Hepatocyte (in vitro differentiated cells): ENCODE results near the gene PKD1L1. TPM values are rescaled to one million over a fixed set of nuclear protein-coding genes. Genes with fewer than 3 reads are reported as not detected.
A peak's percentile ranks its signal among the peaks of the same experiment; 100 is the strongest.

Experiments used
- DNase-seq: peaks from one replicate; pipeline ENCODE4 v3.0.0-alpha.2; 2016; ENCODE audit warnings: low spot score
- H2AFZ ChIP-seq: fragments of 200-600 bp; sonication (generic); 2 replicates; pipeline ENCODE4 v1.6.0; 2016; ENCODE audit warnings: antibody characterized with exemption, mild to moderate bottlenecking
- H3K27ac ChIP-seq: fragments of 200-600 bp; sonication (generic); 2 replicates; pipeline ENCODE4 v1.5.1; 2016; ENCODE audit warnings: mild to moderate bottlenecking
- H3K27me3 ChIP-seq: fragments of 200-600 bp; sonication (generic); 2 replicates; pipeline ENCODE4 v1.6.1; 2016
- H3K36me3 ChIP-seq: fragments of 200-600 bp; sonication (generic); replicated peaks from 2 replicates; pipeline ENCODE4 v1.5.1; 2016; ENCODE audit warnings: low read depth; ENCODE audit not compliant: insufficient read depth
- H3K4me1 ChIP-seq: fragments of 200-600 bp; sonication (generic); 2 replicates; pipeline ENCODE4 v1.5.1; 2016; ENCODE audit warnings: mild to moderate bottlenecking, moderate library complexity; ENCODE audit not compliant: insufficient read depth
- H3K4me2 ChIP-seq: fragments of 200-600 bp; sonication (generic); 2 replicates; pipeline ENCODE4 v1.6.0; 2016
- H3K4me3 ChIP-seq: fragments of 200-600 bp; sonication (generic); 2 replicates; pipeline ENCODE4 v1.5.1; 2016; ENCODE audit warnings: mild to moderate bottlenecking
- H3K79me2 ChIP-seq: fragments of 200-600 bp; sonication (generic); 2 replicates; pipeline ENCODE4 v1.6.0; 2017; ENCODE audit warnings: mild to moderate bottlenecking
- H3K9me2 ChIP-seq: fragments of 200-600 bp; sonication (generic); replicated peaks from 2 replicates; pipeline ENCODE4 v1.6.0; 2017; ENCODE audit warnings: mild to moderate bottlenecking; ENCODE audit not compliant: insufficient read depth
- H3K9me3 ChIP-seq: fragments of 200-600 bp; sonication (generic); 2 replicates; pipeline ENCODE4 v1.5.1; 2016; ENCODE audit warnings: low read depth, mild to moderate bottlenecking
- H4K20me1 ChIP-seq: fragments of 200-600 bp; sonication (generic); 2 replicates; pipeline ENCODE4 v1.6.0; 2016; ENCODE audit warnings: mild to moderate bottlenecking; ENCODE audit not compliant: insufficient read depth, poor library complexity, severe bottlenecking
- CTCF ChIP-seq: fragments of 200-600 bp; sonication (generic); IDR thresholded peaks from 2 replicates; pipeline ENCODE4 v1.5.1; 2016; ENCODE audit warnings: antibody characterized with exemption, mild to moderate bottlenecking; ENCODE audit not compliant: poor library complexity
- EZH2 ChIP-seq: fragments of 200-600 bp; sonication (generic); IDR thresholded peaks from 2 replicates; pipeline ENCODE4 v1.6.1; 2016; ENCODE audit warnings: antibody characterized with exemption, mild to moderate bottlenecking, borderline replicate concordance
- EZH2phosphoT487 ChIP-seq: fragments of 200-600 bp; sonication (generic); IDR thresholded peaks from one replicate; pipeline ENCODE4 v1.6.1; 2018; ENCODE audit warnings: antibody characterized with exemption, mild to moderate bottlenecking, low read depth, moderate library complexity; ENCODE audit not compliant: unreplicated experiment, severe bottlenecking
- WGBS: methylation state at CpG from one replicate; pipeline ENCODE4 v1.1.6; 2016; ENCODE audit warnings: low lambda C conversion rate; ENCODE audit errors: missing lambda C conversion rate; 5-methylcytosine and 5-hydroxymethylcytosine counted together
- polyA plus RNA-seq: library from polyadenylated mRNA; unstranded; fragments of >200 nt; fragmentation: Nextera tagmentation; extraction: Ambion mirVana; gene quantifications from 2 replicates; pipeline ENCODE4 v1.2.1, GENCODE V29; 2016
- total RNA-seq: library from RNA; depleted of rRNA; stranded (reverse); fragments of >200 nt; gene quantifications from 2 replicates; pipeline ENCODE4 v1.2.3, GENCODE V29; 2014

The PKD1L1 gene
- total and polyA plus RNA-seq, 2 experiments from 2014 or later: 0.07 TPM

- no peaks in the 10 kb centered on the region for H3K36me3 ChIP-seq
- no peaks in the 10 kb centered on the region for H4K20me1 ChIP-seq
- no peak for TF ChIP-seq CTCF
- no peak for TF ChIP-seq EZH2phosphoT487
- TF ChIP-seq EZH2: no peak
- WGBS: 91% methylated on average over 5 of the region's 5 CpGs
- DNase-seq: no peak
- no peak overlapping the region for H3K4me3 ChIP-seq
- H3K4me1 ChIP-seq: peaks cover 21% of the 10 kb centered on the region
- H3K4me2 ChIP-seq: no peak overlapping the region
- no peaks in the 10 kb centered on the region for H3K27me3 ChIP-seq
- no peak overlapping the region for H3K27ac ChIP-seq
- H3K9me3 ChIP-seq: no peaks in the 10 kb centered on the region
- H3K79me2 ChIP-seq: no peaks in the 10 kb centered on the region
- H3K9me2 ChIP-seq: no peaks in the 10 kb centered on the region
- H2AFZ ChIP-seq: no peak overlapping the region
Observed at GRCh38 chr7:47807756-47808155, 140.5 kb downstream of the PKD1L1 start.

GRCh38 chr7:47807126-47807525, 141.1 kb downstream of the PKD1L1 start:
- no peak overlapping the region for H2AFZ ChIP-seq
- no peak for DNase-seq
- no peak for TF ChIP-seq EZH2phosphoT487
- no peak for TF ChIP-seq CTCF
- no peak for TF ChIP-seq EZH2
- no peaks in the 10 kb centered on the region for H3K9me2 ChIP-seq
- no peaks in the 10 kb centered on the region for H3K27me3 ChIP-seq
- no peaks in the 10 kb centered on the region for H3K79me2 ChIP-seq
- 92% methylated on average over 3 of the region's 3 CpGs for WGBS
- H4K20me1 ChIP-seq: no peaks in the 10 kb centered on the region
- H3K9me3 ChIP-seq: no peaks in the 10 kb centered on the region
- no peak overlapping the region for H3K4me3 ChIP-seq
- no peaks in the 10 kb centered on the region for H3K36me3 ChIP-seq
- H3K4me1 ChIP-seq: peaks cover 28% of the 10 kb centered on the region
- peak overlapping the region; percentile 42 for H3K4me2 ChIP-seq
- H3K27ac ChIP-seq: peak overlapping the region; percentile 25

- 72% methylated on average over 7 of the region's 7 CpGs for WGBS
- H3K27me3 ChIP-seq: no peaks in the 10 kb centered on the region
- no peaks in the 10 kb centered on the region for H4K20me1 ChIP-seq
- H3K79me2 ChIP-seq: no peaks in the 10 kb centered on the region
- TF ChIP-seq CTCF (no peak), EZH2 (no peak), EZH2phosphoT487 (no peak)
- no peaks in the 10 kb centered on the region for H3K9me2 ChIP-seq
- H3K27ac ChIP-seq: peak overlapping the region; percentile 25
- peak overlapping the region; percentile 42 for H3K4me2 ChIP-seq
- H3K4me3 ChIP-seq: no peak overlapping the region
- H3K4me1 ChIP-seq: peaks cover 29% of the 10 kb centered on the region
- no peak overlapping the region for H2AFZ ChIP-seq
- DNase-seq: no peak
- H3K9me3 ChIP-seq: no peaks in the 10 kb centered on the region
- H3K36me3 ChIP-seq: no peaks in the 10 kb centered on the region
Observed at GRCh38 chr7:47806701-47807103, 141.6 kb downstream of the PKD1L1 start.
